ENCODE data around the gene EIF4EBP2. TPM values are rescaled to one million over a fixed set of nuclear protein-coding genes. Genes with fewer than 3 reads are reported as not detected.

Gene EIF4EBP2
- total and polyA plus RNA-seq, 12 donors = 17.7 to 106 (median 70.1) TPM

GRCh38 chr10:70379581-70380176, 24.3 kb upstream of the EIF4EBP2 start:
- intact Hi-C loops (cut with DNase I) = no loop called here
- Histone ChIP-seq H3K9me3 (replicated peaks in 1 of 3) (no peaks in the 10 kb centered on the region), H3K27ac (no peak overlapping the region), H3K4me1 (replicated peaks in 1 of 2) (peaks cover 0 to 7% of the 10 kb centered on the region in 2 donors), H3K4me3 (no peak overlapping the region), H3K27me3 (no peaks in the 10 kb centered on the region), H3K36me3 (replicated peaks in 1 of 2) (no peaks in the 10 kb centered on the region)
- 87 to 93% (median 89%) methylated on average over 13 to 14 of the region's 14 CpGs for WGBS, 4 donors
- TF ChIP-seq CTCF (IDR thresholded peaks at IDR 0.05) = peak; percentile 3 to 59 (median 44)
- no peak for TF ChIP-seq POLR2A (IDR thresholded peaks at IDR 0.05)
- DNase-seq = no peak

DNA sequence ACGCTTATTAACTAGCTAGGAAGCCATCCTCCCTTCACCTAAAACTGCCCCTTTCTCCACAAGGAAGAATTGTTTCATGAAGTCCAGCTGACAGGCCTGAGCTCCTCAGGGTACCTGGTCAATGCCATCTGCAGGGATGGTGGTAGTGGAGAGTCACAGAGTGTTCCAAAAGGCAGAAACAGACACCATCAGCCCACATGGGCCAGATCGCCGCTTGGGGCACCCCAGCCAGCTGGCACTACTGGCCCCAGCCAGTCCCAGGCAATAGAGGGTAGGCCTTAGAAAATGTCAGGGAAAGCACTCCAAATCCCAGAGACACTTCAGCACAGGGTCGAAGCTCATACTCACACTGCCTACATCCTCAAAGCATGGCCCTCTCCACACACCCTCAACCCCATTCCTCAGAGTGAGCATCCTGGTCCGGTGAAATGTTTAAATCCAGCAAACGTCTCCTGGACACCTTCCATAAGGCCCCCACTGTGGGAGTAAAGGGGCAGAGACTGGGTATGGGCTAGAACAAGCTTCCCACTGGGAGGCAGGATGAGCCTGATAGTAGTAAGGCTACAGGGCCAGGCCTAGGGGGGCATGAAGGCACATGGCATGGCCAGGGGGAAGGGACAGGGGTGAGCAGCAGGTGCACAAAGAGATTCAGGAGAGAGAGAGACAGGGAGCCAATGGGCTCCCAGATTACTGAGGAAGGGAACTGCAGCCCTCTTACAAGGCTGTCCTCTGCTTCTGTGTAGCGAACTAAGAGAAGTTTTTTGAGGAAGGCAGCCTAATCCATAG, 23.4 kb upstream of the EIF4EBP2 start:
- 91 to 96% (median 95%) methylated on average over 7 of the region's 7 CpGs for WGBS, 4 donors

GRCh38 chr10:70381471-70382421, 22.2 kb upstream of the EIF4EBP2 start:
- TF ChIP-seq POLR2A (IDR thresholded peaks at IDR 0.05) (no peak), CTCF (IDR thresholded peaks at IDR 0.05) (peak in 1 of 6 experiments; percentile 32)
- WGBS, 4 donors = 1 to 3% (median 2%) methylated on average over 15 to 61 of the region's 61 CpGs
- peak overlapping the region in 2 of 5 donors; percentile 58 to 65 for H3K27ac ChIP-seq

More for the DNA sequence above, 23.4 kb upstream of the EIF4EBP2 start:
- Histone ChIP-seq H3K27me3 (no peaks in the 10 kb centered on the region), H3K4me3 (no peak overlapping the region), H3K27ac (no peak overlapping the region), H3K9me3 (replicated peaks in 1 of 3) (no peaks in the 10 kb centered on the region), H3K36me3 (replicated peaks in 1 of 2) (no peaks in the 10 kb centered on the region), H3K4me1 (replicated peaks in 1 of 2) (peaks cover 0 to 7% of the 10 kb centered on the region in 2 donors)
- no peak for DNase-seq
- intact Hi-C loops (cut with DNase I) = no loop called here
- no peak for TF ChIP-seq CTCF (IDR thresholded peaks at IDR 0.05)
- no peak for TF ChIP-seq POLR2A (IDR thresholded peaks at IDR 0.05)

GRCh38 chr10:70391654-70392053, 12.3 kb upstream of the EIF4EBP2 start:
- no peak overlapping the region for H3K27ac ChIP-seq
- no peaks in the 10 kb centered on the region for H3K9me3 ChIP-seq (replicated peaks in 1 of 3)
- TF ChIP-seq POLR2A (IDR thresholded peaks at IDR 0.05) (no peak), CTCF (IDR thresholded peaks at IDR 0.05) (no peak)
- H3K4me1 ChIP-seq (replicated peaks in 1 of 2) = peaks cover 0 to 5% of the 10 kb centered on the region in 2 donors
- DNase-seq = peak in 4 of 7 donors; percentile 48 to 55 (median 50)
- 16 to 30% (median 24%) methylated on average over 4 of the region's 4 CpGs for WGBS, 4 donors
- no peak overlapping the region for H3K4me3 ChIP-seq
- no peaks in the 10 kb centered on the region for H3K36me3 ChIP-seq (replicated peaks in 1 of 2)
- no peaks in the 10 kb centered on the region for H3K27me3 ChIP-seq
- intact Hi-C loops (cut with DNase I) = no loop called here

More at GRCh38 chr10:70381471-70382421, 22.2 kb upstream of the EIF4EBP2 start:
- Histone ChIP-seq H3K4me3 (peak overlapping the region in 3 of 4 donors; percentile 40 to 85 (median 66)), H3K27me3 (no peaks in the 10 kb centered on the region), H3K36me3 (replicated peaks in 1 of 2) (no peaks in the 10 kb centered on the region), H3K4me1 (replicated peaks in 1 of 2) (peaks cover 0 to 7% of the 10 kb centered on the region in 2 donors), H3K9me3 (replicated peaks in 1 of 3) (no peaks in the 10 kb centered on the region)
- intact Hi-C loops (cut with DNase I) = no loop called here
- peak; percentile 35 to 68 (median 42) for DNase-seq

All from adrenal gland (tissue), 12 donors.